Tibial nerve (tissue), 4 donors: Measurements from ENCODE around the gene IKZF1. TPM values are rescaled to one million over a fixed set of nuclear protein-coding genes. Genes with fewer than 3 reads are reported as not detected.

ENCODE experiments used
- DNase-seq, 2 donors: peaks; one replicate each; pipeline ENCODE4 v3.0.0-alpha.2; 2019; ENCODE audit warnings: low spot score in 2 of 2
- H3K27ac ChIP-seq, 4 donors: fragments of 200-600 bp; sonication (generic) in 3 of 4; one replicate each; pipeline ENCODE4 v1.5.1; 2017 to 2019; ENCODE audit warnings: mild to moderate bottlenecking in 1 of 4
- H3K27me3 ChIP-seq, 2 donors: fragments of 200-600 bp; sonication (generic) in 1 of 2; one replicate each; pipeline versions ENCODE4 v1.5.1 to v1.6.0; 2017 to 2019
- H3K36me3 ChIP-seq, 3 donors: fragments of 200-600 bp; sonication (generic); one replicate each; pipeline ENCODE4 v1.5.1; 2018 to 2019
- H3K4me1 ChIP-seq, 4 donors: fragments of 200-600 bp; sonication (generic) in 3 of 4; one replicate each; pipeline ENCODE4 v1.5.1; 2017 to 2019
- H3K4me3 ChIP-seq, 4 donors: fragments of 200-600 bp; sonication (generic) in 3 of 4; one replicate each; pipeline ENCODE4 v1.5.1; 2017 to 2019; ENCODE audit warnings: mild to moderate bottlenecking in 1 of 4, moderate library complexity in 1 of 4
- H3K9me3 ChIP-seq, 4 donors: fragments of 200-600 bp; sonication (generic) in 3 of 4; one replicate each; pipeline ENCODE4 v1.5.1; 2017 to 2019
- CTCF ChIP-seq, 5 experiments: fragments of 200-600 bp in 3 of 5; fragments of 450-650 bp in 2 of 5; sonication (generic) in 3 of 5; IDR thresholded peaks; one replicate each; pipeline ENCODE4 v1.5.1; 2016 to 2019; ENCODE audit warnings: antibody characterized with exemption in 5 of 5, mild to moderate bottlenecking in 3 of 5, moderate library complexity in 2 of 5
- EP300 ChIP-seq, 2 donors: sonication (generic); formaldehyde crosslinking; IDR thresholded peaks; one replicate each; pipeline ENCODE4 v1.6.1; 2017; ENCODE audit warnings: antibody characterized with exemption in 2 of 2, mild to moderate bottlenecking in 1 of 2
- POLR2A ChIP-seq, 2 donors: fragments of 450-650 bp; IDR thresholded peaks; one replicate each; pipeline ENCODE4 v1.6.1; 2017; ENCODE audit warnings: antibody characterized with exemption in 2 of 2, mild to moderate bottlenecking in 2 of 2, moderate library complexity in 2 of 2
- WGBS, 2 donors: methylation state at CpG; one replicate each; pipeline ENCODE4 v1.1.5; 2018; 5-methylcytosine and 5-hydroxymethylcytosine counted together
- total RNA-seq, 4 donors: library from RNA; depleted of rRNA; stranded (reverse); fragments of >200 nt; gene quantifications; one replicate each; pipeline ENCODE4 v1.1.0, GENCODE V29; 2016

Gene IKZF1
- total RNA-seq, 4 donors from 2014 or later: 9.6 to 32.1 (median 20.7) TPM

- 67 to 72% methylated on average over 2 of the region's 2 CpGs for WGBS, 2 donors
Observed at GRCh38 chr7:50351267-50351666, 46.8 kb downstream of the IKZF1 start.

GRCh38 chr7:50352282-50352681 is 47.8 kb downstream of the IKZF1 start:
- H3K27ac ChIP-seq: no peak overlapping the region
- H3K36me3 ChIP-seq: no peaks in the 10 kb centered on the region
- H3K27me3 ChIP-seq: no peaks in the 10 kb centered on the region
- DNase-seq: no peak
- WGBS, 2 donors: 60 to 66% methylated on average over 3 of the region's 3 CpGs
- no peaks in the 10 kb centered on the region for H3K4me1 ChIP-seq
- TF ChIP-seq EP300 (IDR thresholded peaks at IDR 0.05): no peak
- no peaks in the 10 kb centered on the region for H3K9me3 ChIP-seq
- H3K4me3 ChIP-seq: no peak overlapping the region

More at GRCh38 chr7:50351267-50351666, 46.8 kb downstream of the IKZF1 start:
- Histone ChIP-seq H3K4me3 (no peak overlapping the region), H3K27me3 (no peaks in the 10 kb centered on the region), H3K27ac (no peak overlapping the region), H3K9me3 (no peaks in the 10 kb centered on the region), H3K4me1 (no peaks in the 10 kb centered on the region), H3K36me3 (no peaks in the 10 kb centered on the region)
- no peak for DNase-seq
- TF ChIP-seq CTCF (IDR thresholded peaks at IDR 0.05): no peak
- no peak for TF ChIP-seq POLR2A (IDR thresholded peaks at IDR 0.05)
- TF ChIP-seq EP300 (IDR thresholded peaks at IDR 0.05): no peak

- no peak for TF ChIP-seq POLR2A (IDR thresholded peaks at IDR 0.05)
- TF ChIP-seq CTCF (IDR thresholded peaks at IDR 0.05): no peak
- TF ChIP-seq EP300 (IDR thresholded peaks at IDR 0.05): no peak
- Histone ChIP-seq H3K9me3 (no peaks in the 10 kb centered on the region), H3K4me1 (no peaks in the 10 kb centered on the region), H3K4me3 (no peak overlapping the region), H3K36me3 (no peaks in the 10 kb centered on the region), H3K27me3 (no peaks in the 10 kb centered on the region), H3K27ac (no peak overlapping the region)
- 89 to 96% methylated on average over 1 of the region's 1 CpG for WGBS, 2 donors
- no peak for DNase-seq
Observed at GRCh38 chr7:50352751-50353150, 48.2 kb downstream of the IKZF1 start.

- H3K4me3 ChIP-seq: no peak overlapping the region
- H3K27ac ChIP-seq: no peak overlapping the region
- no peak for DNase-seq
- TF ChIP-seq CTCF (IDR thresholded peaks at IDR 0.05): no peak
- WGBS, 2 donors: 82 to 84% methylated on average over 2 of the region's 2 CpGs
- H3K27me3 ChIP-seq: no peaks in the 10 kb centered on the region
- H3K9me3 ChIP-seq: no peaks in the 10 kb centered on the region
- no peaks in the 10 kb centered on the region for H3K36me3 ChIP-seq
- no peaks in the 10 kb centered on the region for H3K4me1 ChIP-seq
Observed at GRCh38 chr7:50353201-50353600, 48.7 kb downstream of the IKZF1 start.

- Histone ChIP-seq H3K27me3 (no peaks in the 10 kb centered on the region), H3K9me3 (no peaks in the 10 kb centered on the region), H3K4me3 (no peak overlapping the region), H3K4me1 (no peaks in the 10 kb centered on the region), H3K27ac (no peak overlapping the region), H3K36me3 (no peaks in the 10 kb centered on the region)
- no peak for TF ChIP-seq POLR2A (IDR thresholded peaks at IDR 0.05)
- TF ChIP-seq EP300 (IDR thresholded peaks at IDR 0.05): no peak
- TF ChIP-seq CTCF (IDR thresholded peaks at IDR 0.05): no peak
- WGBS, 2 donors: 84% methylated on average over 9 of the region's 9 CpGs
- DNase-seq: no peak
Observed at GRCh38 chr7:50353894-50354595, 49.5 kb downstream of the IKZF1 start.
